Thyroid gland (tissue), 4 donors: ENCODE measurements around the gene C19orf47. TPM values are rescaled to one million over a fixed set of nuclear protein-coding genes. Genes with fewer than 3 reads are reported as not detected.

Source experiments
- DNase-seq, 2 donors: peaks; one replicate each; pipeline ENCODE4 v3.0.0-alpha.2; 2019
- H3K27ac ChIP-seq, 3 donors: fragments of 200-600 bp; sonication (generic); 1 replicate in 2 of 3; 2 replicates in 1 of 3; pipeline ENCODE4 v1.5.1; 2016 to 2019; ENCODE audit warnings: mild to moderate bottlenecking in 1 of 3, moderate library complexity in 1 of 3
- H3K27me3 ChIP-seq: fragments of 200-600 bp; sonication (generic); one replicate; pipeline ENCODE4 v1.5.1; 2019
- H3K36me3 ChIP-seq, 2 donors: fragments of 200-600 bp; sonication (generic); one replicate each; pipeline ENCODE4 v1.5.1; 2016 to 2019
- H3K4me1 ChIP-seq, 2 donors: fragments of 200-600 bp; sonication (generic); one replicate each; pipeline ENCODE4 v1.5.1; 2017 to 2019
- H3K4me3 ChIP-seq, 3 donors: fragments of 200-600 bp; sonication (generic); replicated peaks in 1 of 3; 1 replicate in 2 of 3; 2 replicates in 1 of 3; pipeline ENCODE4 v1.5.1; 2016; ENCODE audit warnings: mild to moderate bottlenecking in 1 of 3
- H3K9me3 ChIP-seq: fragments of 200-600 bp; sonication (generic); one replicate; pipeline ENCODE4 v1.5.1; 2017
- POLR2A ChIP-seq, 2 donors: fragments of 450-650 bp; IDR thresholded peaks; one replicate each; pipeline ENCODE4 v1.6.1; 2017; ENCODE audit warnings: antibody characterized with exemption in 2 of 2, mild to moderate bottlenecking in 2 of 2, moderate library complexity in 1 of 2
- WGBS, 2 donors: methylation state at CpG; one replicate each; pipeline ENCODE4 v1.1.5; 2017; 5-methylcytosine and 5-hydroxymethylcytosine counted together
- intact Hi-C: fragments of 100-400 bp; cut with DNase I; formaldehyde crosslinking; loops from one replicate; pipeline ENCODE4 v1.15.1; 2023
- total RNA-seq, 4 donors: library from RNA; depleted of rRNA; stranded (reverse); fragments of >200 nt; gene quantifications; one replicate each; pipeline ENCODE4 v1.2.3, GENCODE V29; 2016
- TF ChIP-seq, protein P1 (sequence below), 6 experiments: fragments of 200-600 bp in 3 of 6; fragments of 450-650 bp in 3 of 6; sonication (generic) in 3 of 6; IDR thresholded peaks; one replicate each; pipeline ENCODE4 v1.5.1; 2016 to 2019; ENCODE audit warnings: antibody characterized with exemption in 6 of 6, mild to moderate bottlenecking in 2 of 6, inconsistent platforms in 1 of 6, moderate library complexity in 1 of 6

The C19orf47 gene
- total RNA-seq, 4 donors from 2014 or later, result 9.4 to 17.3 (median 17.2) TPM

DNA sequence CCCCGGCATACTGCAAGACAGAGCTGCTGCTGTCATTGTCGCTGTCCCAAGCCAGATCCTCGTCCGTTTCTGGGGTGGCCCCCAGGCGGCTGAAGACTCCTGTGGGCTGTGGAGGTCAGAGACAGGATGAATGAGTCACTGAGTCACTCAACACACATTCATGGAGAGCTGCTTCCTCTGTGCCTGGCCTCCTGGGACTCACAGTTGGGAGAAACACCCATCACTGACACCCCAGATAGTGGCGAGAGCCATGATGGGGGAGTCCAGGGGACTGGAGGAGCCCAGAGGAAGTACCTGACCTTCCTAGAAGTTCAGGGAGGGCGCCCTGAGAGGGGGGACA, 26.0 kb downstream of the C19orf47 start:
- DNase-seq, result no peak
- Histone ChIP-seq H3K4me1 (no peaks in the 10 kb centered on the region), H3K36me3 (peaks cover 55 to 61% of the 10 kb centered on the region in 2 donors), H3K27me3 (no peaks in the 10 kb centered on the region), H3K4me3 (no peak overlapping the region), H3K9me3 (no peaks in the 10 kb centered on the region), H3K27ac (no peak overlapping the region)
- 93 to 97% methylated on average over 2 to 6 of the region's 7 CpGs for WGBS, 2 donors
- TF ChIP-seq, protein P1, sequence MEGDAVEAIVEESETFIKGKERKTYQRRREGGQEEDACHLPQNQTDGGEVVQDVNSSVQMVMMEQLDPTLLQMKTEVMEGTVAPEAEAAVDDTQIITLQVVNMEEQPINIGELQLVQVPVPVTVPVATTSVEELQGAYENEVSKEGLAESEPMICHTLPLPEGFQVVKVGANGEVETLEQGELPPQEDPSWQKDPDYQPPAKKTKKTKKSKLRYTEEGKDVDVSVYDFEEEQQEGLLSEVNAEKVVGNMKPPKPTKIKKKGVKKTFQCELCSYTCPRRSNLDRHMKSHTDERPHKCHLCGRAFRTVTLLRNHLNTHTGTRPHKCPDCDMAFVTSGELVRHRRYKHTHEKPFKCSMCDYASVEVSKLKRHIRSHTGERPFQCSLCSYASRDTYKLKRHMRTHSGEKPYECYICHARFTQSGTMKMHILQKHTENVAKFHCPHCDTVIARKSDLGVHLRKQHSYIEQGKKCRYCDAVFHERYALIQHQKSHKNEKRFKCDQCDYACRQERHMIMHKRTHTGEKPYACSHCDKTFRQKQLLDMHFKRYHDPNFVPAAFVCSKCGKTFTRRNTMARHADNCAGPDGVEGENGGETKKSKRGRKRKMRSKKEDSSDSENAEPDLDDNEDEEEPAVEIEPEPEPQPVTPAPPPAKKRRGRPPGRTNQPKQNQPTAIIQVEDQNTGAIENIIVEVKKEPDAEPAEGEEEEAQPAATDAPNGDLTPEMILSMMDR (IDR thresholded peaks at IDR 0.05), result no peak
- no peak for TF ChIP-seq POLR2A (IDR thresholded peaks at IDR 0.05)
- intact Hi-C loops, result no loop called here

DNA sequence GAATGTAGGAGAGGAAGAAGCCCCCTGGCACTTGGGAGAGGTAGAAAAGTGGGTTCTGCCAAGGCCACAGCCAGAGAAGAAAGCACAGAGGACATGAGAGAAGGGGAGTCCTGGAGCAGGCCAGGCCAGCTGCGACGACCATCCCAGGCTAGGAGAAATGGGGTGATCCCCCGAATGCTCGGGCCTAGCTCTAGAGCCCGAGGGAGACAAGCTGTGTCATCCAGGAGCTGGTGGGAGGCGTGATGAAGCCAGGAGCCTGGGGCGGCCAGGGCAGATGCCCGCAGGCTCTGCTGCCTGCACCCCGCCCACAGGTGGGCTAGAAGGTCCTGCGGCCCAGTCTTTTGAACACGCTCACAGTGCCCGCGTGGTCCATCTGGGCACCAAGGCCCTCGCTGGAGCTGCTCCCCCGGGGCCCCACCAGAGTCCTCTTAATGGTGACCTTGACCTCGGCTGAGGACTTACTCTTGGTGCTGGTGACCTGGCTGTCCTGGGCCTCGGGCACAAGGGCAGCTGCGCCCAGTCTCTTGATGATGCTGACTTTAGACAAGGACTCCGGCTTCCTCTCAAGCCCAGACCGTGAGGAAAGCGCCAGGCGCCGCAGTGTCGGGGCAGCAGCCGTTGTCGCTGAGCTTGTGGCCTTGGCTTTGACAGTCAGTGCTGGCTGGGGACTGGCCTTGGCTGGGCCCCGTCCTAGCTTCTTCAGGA, 26.5 kb downstream of the C19orf47 start:
- intact Hi-C loops, result no loop called here
- no peaks in the 10 kb centered on the region for H3K4me1 ChIP-seq
- H3K4me3 ChIP-seq, result no peak overlapping the region
- H3K9me3 ChIP-seq, result no peaks in the 10 kb centered on the region
- H3K27me3 ChIP-seq, result no peaks in the 10 kb centered on the region
- TF ChIP-seq POLR2A (IDR thresholded peaks at IDR 0.05), result no peak
- TF ChIP-seq, protein P1 (IDR thresholded peaks at IDR 0.05), result no peak
- no peak for DNase-seq
- H3K36me3 ChIP-seq, result peaks cover 55 to 61% of the 10 kb centered on the region in 2 donors
- no peak overlapping the region for H3K27ac ChIP-seq
- 94 to 97% methylated on average over 11 to 21 of the region's 27 CpGs for WGBS, 2 donors

DNA sequence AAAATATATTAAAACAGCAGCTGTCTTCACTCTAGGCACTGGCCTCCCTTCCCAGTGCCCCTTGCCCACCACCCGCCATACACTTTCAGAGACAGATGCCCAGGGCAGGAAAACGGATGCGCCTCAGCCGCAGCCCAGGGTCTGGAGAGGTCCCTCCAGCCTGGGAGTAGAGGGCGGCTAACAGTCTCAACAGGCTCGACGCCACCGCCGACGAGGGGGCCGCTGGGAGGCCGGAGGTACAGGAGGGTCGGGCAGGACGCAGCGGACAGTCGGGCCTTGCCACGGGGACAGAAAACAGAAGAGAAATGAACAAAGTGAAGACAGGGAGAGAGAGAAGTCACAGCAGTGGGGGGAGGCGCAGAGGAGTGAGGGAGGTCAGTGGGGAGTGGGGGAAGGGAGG, 27.1 kb downstream of the C19orf47 start:
- H3K27ac ChIP-seq, result no peak overlapping the region
- intact Hi-C loops, result no loop called here
- H3K4me3 ChIP-seq, result no peak overlapping the region
- WGBS, 2 donors, result 96 to 98% methylated on average over 18 of the region's 18 CpGs
- H3K9me3 ChIP-seq, result no peaks in the 10 kb centered on the region
- H3K4me1 ChIP-seq, result no peaks in the 10 kb centered on the region
- DNase-seq, result no peak
- H3K36me3 ChIP-seq, result peaks cover 48 to 54% of the 10 kb centered on the region in 2 donors
- TF ChIP-seq, protein P1 (IDR thresholded peaks at IDR 0.05), result no peak
- TF ChIP-seq POLR2A (IDR thresholded peaks at IDR 0.05), result no peak
- H3K27me3 ChIP-seq, result no peaks in the 10 kb centered on the region

DNA sequence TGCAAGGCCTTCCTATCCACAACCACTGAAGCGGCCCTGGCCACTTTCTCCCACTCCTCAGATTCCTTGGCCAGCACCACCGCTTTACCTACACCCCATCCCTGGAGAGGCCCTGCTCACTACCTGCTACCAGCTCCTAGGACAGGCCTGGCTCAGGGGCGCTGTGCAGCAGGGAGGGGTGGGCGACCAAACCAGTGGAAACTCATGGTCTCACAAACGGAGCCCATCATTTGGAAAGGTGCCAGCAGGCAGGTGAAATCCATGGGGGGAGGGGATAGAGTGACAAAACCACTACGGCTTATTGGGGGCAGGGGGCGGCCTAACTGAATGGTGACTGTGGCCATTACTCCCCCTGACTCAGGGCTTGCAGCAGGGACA, 27.6 kb downstream of the C19orf47 start:
- DNase-seq, result no peak
- TF ChIP-seq, protein P1 (IDR thresholded peaks at IDR 0.05), result no peak
- TF ChIP-seq POLR2A (IDR thresholded peaks at IDR 0.05), result no peak
- H3K9me3 ChIP-seq, result no peaks in the 10 kb centered on the region
- no peaks in the 10 kb centered on the region for H3K27me3 ChIP-seq
- H3K4me1 ChIP-seq, result no peaks in the 10 kb centered on the region
- H3K27ac ChIP-seq, result no peak overlapping the region
- peaks cover 44 to 49% of the 10 kb centered on the region in 2 donors for H3K36me3 ChIP-seq
- intact Hi-C loops, result no loop called here
- 88 to 92% methylated on average over 5 to 7 of the region's 7 CpGs for WGBS, 2 donors
- no peak overlapping the region for H3K4me3 ChIP-seq

DNA sequence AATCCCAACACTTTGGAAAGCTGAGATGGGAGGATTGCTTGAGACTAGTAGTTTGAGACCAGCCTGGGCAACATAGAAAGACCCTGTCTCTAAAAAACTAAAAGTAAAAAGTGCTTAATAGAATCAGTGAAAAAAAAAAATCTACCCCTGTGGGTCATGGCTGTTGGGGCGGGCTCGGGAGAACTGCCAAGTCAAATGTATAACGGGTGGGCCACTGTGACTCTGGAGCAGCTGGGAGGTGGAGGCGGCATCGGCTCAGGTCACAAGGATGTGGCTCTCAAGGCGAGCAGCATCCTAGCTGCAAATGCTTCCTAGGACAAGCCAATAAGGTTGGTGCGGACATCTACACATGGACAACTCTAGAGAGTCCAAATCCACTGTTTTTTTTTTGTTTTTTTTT, 30.9 kb downstream of the C19orf47 start:
- no peaks in the 10 kb centered on the region for H3K27me3 ChIP-seq
- H3K4me3 ChIP-seq, result no peak overlapping the region
- no peaks in the 10 kb centered on the region for H3K4me1 ChIP-seq
- peaks cover 17% of the 10 kb centered on the region in 2 donors for H3K36me3 ChIP-seq
- TF ChIP-seq, protein P1 (IDR thresholded peaks at IDR 0.05), result no peak
- TF ChIP-seq POLR2A (IDR thresholded peaks at IDR 0.05), result no peak
- WGBS, 2 donors, result 89 to 90% methylated on average over 7 of the region's 7 CpGs
- no peaks in the 10 kb centered on the region for H3K9me3 ChIP-seq
- intact Hi-C loops, result no loop called here
- H3K27ac ChIP-seq, result no peak overlapping the region
- DNase-seq, result no peak
